Measurements from ENCODE around the gene RGPD8. TPM values are rescaled to one million over a fixed set of nuclear protein-coding genes. Genes with fewer than 3 reads are reported as not detected.

Gene RGPD8
- total and polyA plus RNA-seq, 2 of the 13 experiments (the other 11 are each of a cell fraction or from before 2014, with no cell fraction given): 2.3 to 12.8 TPM

DNA sequence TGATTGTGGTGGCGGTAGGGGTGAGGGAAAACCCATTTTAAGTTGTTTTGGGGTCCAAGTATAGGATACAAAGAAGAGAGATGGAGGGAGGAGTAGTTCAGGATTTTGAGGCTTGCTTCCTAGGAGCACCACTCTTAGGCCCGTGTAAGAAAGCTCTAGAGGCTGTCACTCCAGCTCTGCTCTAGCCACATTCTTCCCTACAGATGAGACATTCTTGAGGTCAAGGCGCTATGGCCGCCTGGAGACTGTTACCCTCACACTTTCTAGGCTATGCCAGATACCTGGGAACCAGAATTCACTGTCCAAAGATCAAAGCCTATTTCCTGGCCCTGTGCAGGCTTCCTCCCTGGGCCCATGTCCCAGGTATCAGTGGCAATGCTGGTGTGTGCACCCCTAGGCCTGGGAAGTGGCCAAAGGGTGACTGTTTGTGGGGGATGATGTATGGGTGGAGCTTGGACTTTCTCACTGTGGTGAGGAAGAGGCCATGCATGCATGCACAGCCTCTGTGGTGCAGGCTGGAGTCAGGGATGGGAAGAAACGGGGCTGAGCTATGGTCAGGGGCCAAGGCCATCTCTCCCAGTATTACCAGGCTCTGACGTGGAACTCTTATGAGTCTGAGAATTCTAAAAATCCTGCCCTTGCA, 41.5 kb upstream of the RGPD8 start (continued):
- TF ChIP-seq ZGPAT (CRISPR knock-in tag; IDR thresholded peaks at IDR 0.05) (no peak), ZNF557 (CRISPR knock-in tag; IDR thresholded peaks at IDR 0.05) (no peak), SOX5 (CRISPR knock-in tag; IDR thresholded peaks at IDR 0.05; ENCODE audit: borderline replicate concordance) (no peak), SALL1 (CRISPR knock-in tag; IDR thresholded peaks at IDR 0.05) (peak; percentile 57), PHF20 (CRISPR knock-in tag; IDR thresholded peaks at IDR 0.05) (no peak), NKX3-1 (CRISPR knock-in tag; IDR thresholded peaks at IDR 0.05) (no peak), ARID5B (CRISPR knock-in tag; IDR thresholded peaks at IDR 0.05) (0 out of 2 replicates have a peak, but pooled peaks have one; percentile 13), HOXA3 (CRISPR knock-in tag; IDR thresholded peaks at IDR 0.05) (0 out of 2 replicates have a peak, but pooled peaks have one; percentile 23), KDM5B (CRISPR knock-in tag; IDR thresholded peaks at IDR 0.05; ENCODE audit: borderline replicate concordance) (0 out of 2 replicates have a peak, but pooled peaks have one; percentile 20), ZNF891 (CRISPR knock-in tag; IDR thresholded peaks at IDR 0.05) (no peak), ZNF629 (CRISPR knock-in tag; conservative IDR thresholded peaks at IDR 0.05) (0 out of 2 replicates have a peak, but pooled peaks have one; percentile 14), ZNF292 (CRISPR knock-in tag; IDR thresholded peaks at IDR 0.05; ENCODE audit: borderline replicate concordance, low read depth) (0 out of 2 replicates have a peak, but pooled peaks have one; percentile 41), HDAC2 (CRISPR knock-in tag; IDR thresholded peaks at IDR 0.05) (0 out of 2 replicates have a peak, but pooled peaks have one; percentile 18), SIN3A (IDR thresholded peaks at IDR 0.05; ENCODE audit: borderline replicate concordance, low read depth, low read length) (no peak), MTF1 (CRISPR knock-in tag; IDR thresholded peaks at IDR 0.05) (no peak), HNF4A (CRISPR knock-in tag; IDR thresholded peaks at IDR 0.05) (peak; percentile 65; the same call in 1 of the 2 replicates), ZFX (CRISPR knock-in tag; IDR thresholded peaks at IDR 0.05; ENCODE audit: low read depth) (peak; percentile 30; the same call in 1 of the 2 replicates), ZBTB33 (CRISPR knock-in tag; IDR thresholded peaks at IDR 0.05) (peak; percentile 65; the same call in 1 of the 2 replicates)
- TF ChIP-seq, protein P1, sequence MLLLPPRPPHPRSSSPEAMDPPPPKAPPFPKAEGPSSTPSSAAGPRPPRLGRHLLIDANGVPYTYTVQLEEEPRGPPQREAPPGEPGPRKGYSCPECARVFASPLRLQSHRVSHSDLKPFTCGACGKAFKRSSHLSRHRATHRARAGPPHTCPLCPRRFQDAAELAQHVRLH (CRISPR knock-in tag; IDR thresholded peaks at IDR 0.05; ENCODE audit: borderline replicate concordance, low read depth): peak; percentile 37; the same call in 1 of the 2 replicates

Data from HepG2 (cell line).